NCI-H1092 (cell line): ENCODE data around the gene GALE.
"Not testable (repeated sequence)": the region's sequence is repeated elsewhere in the genome, so short reads cannot be mapped to it uniquely, and the experiment has no call there.

Experiments used
- DNase-seq: peaks from one replicate; lab custom pipeline; 2025; lab: John Stamatoyannopoulos, UW

Gene GALE

GRCh38 chr1:23809751-23810171, 9.2 kb upstream of the GALE start:
- peak; percentile 18 for DNase-seq

GRCh38 chr1:23807453-23807852, 6.9 kb upstream of the GALE start:
- no peak for DNase-seq

- no peak for DNase-seq
These were observed 5.7 kb upstream of the GALE start for GRCh38 chr1:23806280-23806679.

- DNase-seq = no peak
These were observed 4.5 kb upstream of the GALE start for GRCh38 chr1:23805025-23805424.

- DNase-seq = no peak
These were observed 3.8 kb upstream of the GALE start for GRCh38 chr1:23804183-23804835.

- DNase-seq = no peak
These were observed 3.1 kb upstream of the GALE start for GRCh38 chr1:23803674-23804073.

GRCh38 chr1:23802809-23803342, 2.3 kb upstream of the GALE start:
- not testable (repeated sequence) for DNase-seq

GRCh38 chr1:23801876-23802275, 1.3 kb upstream of the GALE start:
- no peak for DNase-seq

- no peak for DNase-seq
These were observed 789 bp upstream of the GALE start for GRCh38 chr1:23801338-23801748.

GRCh38 chr1:23799570-23800399, 769 bp downstream of the GALE start:
- no peak for DNase-seq

- DNase-seq = no peak
These were observed 1.3 kb downstream of the GALE start for GRCh38 chr1:23799255-23799569.

- DNase-seq = no peak
These were observed 1.9 kb downstream of the GALE start for GRCh38 chr1:23798662-23799142.

GRCh38 chr1:23797478-23798448, 2.8 kb downstream of the GALE start:
- DNase-seq = no peak

- no peak for DNase-seq
These were observed 3.9 kb downstream of the GALE start for GRCh38 chr1:23796466-23797271.

GRCh38 chr1:23795676-23796465, 4.7 kb downstream of the GALE start:
- no peak for DNase-seq

GRCh38 chr1:23794732-23795182, 5.8 kb downstream of the GALE start:
- DNase-seq = not testable (repeated sequence)

- DNase-seq = no peak
These were observed 6.5 kb downstream of the GALE start for GRCh38 chr1:23793861-23794731.

GRCh38 chr1:23793018-23793781, 7.4 kb downstream of the GALE start:
- DNase-seq = no peak
